Activated naive CD4-positive, alpha-beta T cell treated with anti-CD3 and anti-CD28 coated beads for 36 hours (primary cell): ENCODE data around the gene PMS1. TPM values are rescaled to one million over a fixed set of nuclear protein-coding genes. Genes with fewer than 3 reads are reported as not detected.

Experiments used
- CTCF ChIA-PET: fragments of 350-600 bp; sonication (Branson Sonifier 250); formaldehyde crosslinking; loops from one replicate; lab custom pipeline; 2021; ENCODE audit warnings: antibody characterized with exemption; lab: Charles Lee
- DNase-seq: peaks from one replicate; pipeline ENCODE4 v3.0.0-alpha.2; 2020
- H3K27ac Mint-ChIP-seq: one replicate; pipeline ENCODE4 v1.8.0; 2021; ENCODE audit warnings: mild to moderate bottlenecking, mixed read lengths
- H3K27me3 Mint-ChIP-seq: one replicate; pipeline ENCODE4 v1.8.0; 2021; ENCODE audit warnings: low read depth, mixed read lengths
- H3K36me3 Mint-ChIP-seq: one replicate; pipeline ENCODE4 v1.8.0; 2021; ENCODE audit warnings: low read depth, mixed read lengths
- H3K4me1 Mint-ChIP-seq: one replicate; pipeline ENCODE4 v1.8.0; 2021; ENCODE audit warnings: low read depth, mixed read lengths
- H3K4me3 Mint-ChIP-seq: one replicate; pipeline ENCODE4 v1.8.0; 2021; ENCODE audit warnings: mild to moderate bottlenecking, moderate library complexity, mixed read lengths
- H3K9me3 Mint-ChIP-seq: one replicate; pipeline ENCODE4 v1.8.0; 2021; ENCODE audit warnings: mixed read lengths
- intact Hi-C: fragments of 100-400 bp; cut with micrococcal nuclease; formaldehyde crosslinking; loops from one replicate; pipeline ENCODE4 v1.15.1; 2023
- total RNA-seq, 2 experiments: library from RNA; stranded (reverse); gene quantifications; one replicate each; pipeline ENCODE4 v1.2.3, GENCODE V29; 2021

Gene PMS1
- total RNA-seq, 2 experiments from 2014 or later, result 29.7 to 32.5 TPM

GRCh38 chr2:189916651-189917050 lies 132.4 kb downstream of the PMS1 start:
- CTCF ChIA-PET, result interaction anchor here (0.7 kb wide), 1 partner anchor 145 kb away, joined by 3 read pairs; no protein-coding TSS in a partner anchor
- peaks cover 21% of the 10 kb centered on the region for H3K27me3 Mint-ChIP-seq
- DNase-seq, result no peak
- H3K27ac Mint-ChIP-seq, result no peak overlapping the region
- no peaks in the 10 kb centered on the region for H3K9me3 Mint-ChIP-seq
- no peaks in the 10 kb centered on the region for H3K4me1 Mint-ChIP-seq
- intact Hi-C loops, result no loop called here
- no peak overlapping the region for H3K4me3 Mint-ChIP-seq
- H3K36me3 Mint-ChIP-seq, result no peaks in the 10 kb centered on the region

Other genes with a start within 250 kb of the PMS1 start
- 1 to 10 TPM; 3.8 to 4.1 TPM for gene SLC40A1, start 203.7 kb upstream of the PMS1 start, total RNA-seq
- gene ASNSD1, start 123.0 kb upstream of the PMS1 start, total RNA-seq, result 10 to 100 TPM; 35.4 to 38.2 TPM
- 1 to 10 TPM; 1.6 to 2.5 TPM for gene ANKAR, start 109.8 kb upstream of the PMS1 start, total RNA-seq
- 10 to 100 TPM; 15.5 to 15.8 TPM for gene OSGEPL1, start 21.7 kb upstream of the PMS1 start, total RNA-seq
- gene ORMDL1, start 111 bp upstream of the PMS1 start, total RNA-seq, result 10 to 100 TPM; 34.6 to 37.3 TPM